ENCODE data around the gene SLC26A11.

The SLC26A11 gene

GRCh38 chr17:80286638-80286960 lies 66.4 kb downstream of the SLC26A11 start:
- intact Hi-C loops (cut with micrococcal nuclease): no loop called here
- Mint-ChIP-seq H3K27ac (no peak overlapping the region), H3K36me3 (ENCODE audit: low read depth) (peaks cover 100% of the 10 kb centered on the region), H3K4me1 (ENCODE audit: low read depth) (peaks cover 59% of the 10 kb centered on the region), H3K4me3 (no peak overlapping the region), H3K9me3 (no peaks in the 10 kb centered on the region), H3K27me3 (no peaks in the 10 kb centered on the region)

GRCh38 chr17:80287038-80287437 lies 66.8 kb downstream of the SLC26A11 start:
- Mint-ChIP-seq H3K27me3 (no peaks in the 10 kb centered on the region), H3K36me3 (ENCODE audit: low read depth) (peaks cover 100% of the 10 kb centered on the region), H3K4me3 (no peak overlapping the region), H3K4me1 (ENCODE audit: low read depth) (peaks cover 59% of the 10 kb centered on the region), H3K9me3 (no peaks in the 10 kb centered on the region), H3K27ac (peak overlapping the region; percentile 80)
- intact Hi-C loops (cut with micrococcal nuclease): no loop called here

GRCh38 chr17:80287806-80288567 lies 67.8 kb downstream of the SLC26A11 start:
- Mint-ChIP-seq H3K4me3 (peak overlapping the region; percentile 53), H3K27me3 (no peaks in the 10 kb centered on the region), H3K4me1 (ENCODE audit: low read depth) (peaks cover 67% of the 10 kb centered on the region), H3K27ac (peak overlapping the region; percentile 80), H3K36me3 (ENCODE audit: low read depth) (peaks cover 100% of the 10 kb centered on the region), H3K9me3 (no peaks in the 10 kb centered on the region)
- intact Hi-C loops (cut with micrococcal nuclease): no loop called here

- Mint-ChIP-seq H3K4me3 (peak overlapping the region; percentile 27), H3K27me3 (no peaks in the 10 kb centered on the region), H3K4me1 (ENCODE audit: low read depth) (peaks cover 77% of the 10 kb centered on the region), H3K9me3 (no peaks in the 10 kb centered on the region), H3K27ac (peak overlapping the region; percentile 80), H3K36me3 (ENCODE audit: low read depth) (peaks cover 100% of the 10 kb centered on the region)
- intact Hi-C loops (cut with micrococcal nuclease): no loop called here
Measured at GRCh38 chr17:80289616-80290015, 69.4 kb downstream of the SLC26A11 start.

- Mint-ChIP-seq H3K36me3 (ENCODE audit: low read depth) (peaks cover 100% of the 10 kb centered on the region), H3K27me3 (no peaks in the 10 kb centered on the region), H3K4me3 (no peak overlapping the region), H3K9me3 (no peaks in the 10 kb centered on the region), H3K27ac (peak overlapping the region; percentile 80), H3K4me1 (ENCODE audit: low read depth) (peaks cover 73% of the 10 kb centered on the region)
- intact Hi-C loops (cut with micrococcal nuclease): no loop called here
Measured at GRCh38 chr17:80290156-80290555, 69.9 kb downstream of the SLC26A11 start.

- H3K36me3 Mint-ChIP-seq (ENCODE audit: low read depth): peaks cover 100% of the 10 kb centered on the region
- H3K9me3 Mint-ChIP-seq: no peaks in the 10 kb centered on the region
- H3K4me1 Mint-ChIP-seq (ENCODE audit: low read depth): peaks cover 62% of the 10 kb centered on the region
- no peak overlapping the region for H3K4me3 Mint-ChIP-seq
- H3K27ac Mint-ChIP-seq: no peak overlapping the region
- intact Hi-C loops (cut with micrococcal nuclease): no loop called here
- H3K27me3 Mint-ChIP-seq: no peaks in the 10 kb centered on the region
Measured at GRCh38 chr17:80291260-80291659, 71.0 kb downstream of the SLC26A11 start.

- no peaks in the 10 kb centered on the region for H3K9me3 Mint-ChIP-seq
- peaks cover 100% of the 10 kb centered on the region for H3K36me3 Mint-ChIP-seq (ENCODE audit: low read depth)
- peaks cover 56% of the 10 kb centered on the region for H3K4me1 Mint-ChIP-seq (ENCODE audit: low read depth)
- no peaks in the 10 kb centered on the region for H3K27me3 Mint-ChIP-seq
- H3K4me3 Mint-ChIP-seq: no peak overlapping the region
- H3K27ac Mint-ChIP-seq: peak overlapping the region; percentile 43
- intact Hi-C loops (cut with micrococcal nuclease): no loop called here
Measured at GRCh38 chr17:80291691-80292487, 71.7 kb downstream of the SLC26A11 start.

- Mint-ChIP-seq H3K27me3 (no peaks in the 10 kb centered on the region), H3K4me3 (no peak overlapping the region), H3K27ac (peak overlapping the region; percentile 43), H3K36me3 (ENCODE audit: low read depth) (peaks cover 100% of the 10 kb centered on the region), H3K9me3 (no peaks in the 10 kb centered on the region), H3K4me1 (ENCODE audit: low read depth) (peaks cover 49% of the 10 kb centered on the region)
- intact Hi-C loops (cut with micrococcal nuclease): no loop called here
Measured at GRCh38 chr17:80292521-80292971, 72.3 kb downstream of the SLC26A11 start.

- no peak overlapping the region for H3K4me3 Mint-ChIP-seq
- peaks cover 100% of the 10 kb centered on the region for H3K36me3 Mint-ChIP-seq (ENCODE audit: low read depth)
- intact Hi-C loops (cut with micrococcal nuclease): no loop called here
- peaks cover 32% of the 10 kb centered on the region for H3K4me1 Mint-ChIP-seq (ENCODE audit: low read depth)
- H3K9me3 Mint-ChIP-seq: no peaks in the 10 kb centered on the region
- H3K27me3 Mint-ChIP-seq: no peaks in the 10 kb centered on the region
- H3K27ac Mint-ChIP-seq: peak overlapping the region; percentile 78
Measured at GRCh38 chr17:80294210-80294609, 74.0 kb downstream of the SLC26A11 start.

- H3K27ac Mint-ChIP-seq: peak overlapping the region; percentile 78
- H3K9me3 Mint-ChIP-seq: peaks cover 4% of the 10 kb centered on the region
- H3K36me3 Mint-ChIP-seq (ENCODE audit: low read depth): peaks cover 100% of the 10 kb centered on the region
- intact Hi-C loops (cut with micrococcal nuclease): no loop called here
- no peak overlapping the region for H3K4me3 Mint-ChIP-seq
- peaks cover 28% of the 10 kb centered on the region for H3K4me1 Mint-ChIP-seq (ENCODE audit: low read depth)
- H3K27me3 Mint-ChIP-seq: no peaks in the 10 kb centered on the region
Measured at GRCh38 chr17:80294653-80295052, 74.4 kb downstream of the SLC26A11 start.

- H3K27me3 Mint-ChIP-seq: no peaks in the 10 kb centered on the region
- peak overlapping the region; percentile 78 for H3K27ac Mint-ChIP-seq
- peaks cover 23% of the 10 kb centered on the region for H3K4me1 Mint-ChIP-seq (ENCODE audit: low read depth)
- peaks cover 8% of the 10 kb centered on the region for H3K9me3 Mint-ChIP-seq
- peaks cover 100% of the 10 kb centered on the region for H3K36me3 Mint-ChIP-seq (ENCODE audit: low read depth)
- H3K4me3 Mint-ChIP-seq: no peak overlapping the region
- intact Hi-C loops (cut with micrococcal nuclease): no loop called here
Measured at GRCh38 chr17:80295146-80295545, 74.9 kb downstream of the SLC26A11 start.

GRCh38 chr17:80295559-80295958 lies 75.3 kb downstream of the SLC26A11 start:
- H3K27me3 Mint-ChIP-seq: no peaks in the 10 kb centered on the region
- H3K4me1 Mint-ChIP-seq (ENCODE audit: low read depth): peaks cover 23% of the 10 kb centered on the region
- H3K27ac Mint-ChIP-seq: peak overlapping the region; percentile 33
- intact Hi-C loops (cut with micrococcal nuclease): no loop called here
- peaks cover 100% of the 10 kb centered on the region for H3K36me3 Mint-ChIP-seq (ENCODE audit: low read depth)
- no peak overlapping the region for H3K4me3 Mint-ChIP-seq
- H3K9me3 Mint-ChIP-seq: peaks cover 8% of the 10 kb centered on the region

GRCh38 chr17:80296221-80296620 lies 76.0 kb downstream of the SLC26A11 start:
- Mint-ChIP-seq H3K9me3 (peaks cover 8% of the 10 kb centered on the region), H3K27me3 (no peaks in the 10 kb centered on the region), H3K36me3 (ENCODE audit: low read depth) (peaks cover 100% of the 10 kb centered on the region), H3K4me3 (no peak overlapping the region), H3K27ac (peak overlapping the region; percentile 33), H3K4me1 (ENCODE audit: low read depth) (peaks cover 23% of the 10 kb centered on the region)
- intact Hi-C loops (cut with micrococcal nuclease): no loop called here

- H3K9me3 Mint-ChIP-seq: peaks cover 8% of the 10 kb centered on the region
- H3K27ac Mint-ChIP-seq: no peak overlapping the region
- H3K4me3 Mint-ChIP-seq: no peak overlapping the region
- H3K27me3 Mint-ChIP-seq: no peaks in the 10 kb centered on the region
- H3K4me1 Mint-ChIP-seq (ENCODE audit: low read depth): peaks cover 15% of the 10 kb centered on the region
- peaks cover 100% of the 10 kb centered on the region for H3K36me3 Mint-ChIP-seq (ENCODE audit: low read depth)
- intact Hi-C loops (cut with micrococcal nuclease): no loop called here
Measured at GRCh38 chr17:80297996-80298560, 77.9 kb downstream of the SLC26A11 start.
